NCI-H2107 (cell line): Measurements from ENCODE around the gene WWTR1.

Source experiments
- DNase-seq: peaks from one replicate; lab custom pipeline; 2025; lab: John Stamatoyannopoulos, UW

WWTR1 gene

DNA sequence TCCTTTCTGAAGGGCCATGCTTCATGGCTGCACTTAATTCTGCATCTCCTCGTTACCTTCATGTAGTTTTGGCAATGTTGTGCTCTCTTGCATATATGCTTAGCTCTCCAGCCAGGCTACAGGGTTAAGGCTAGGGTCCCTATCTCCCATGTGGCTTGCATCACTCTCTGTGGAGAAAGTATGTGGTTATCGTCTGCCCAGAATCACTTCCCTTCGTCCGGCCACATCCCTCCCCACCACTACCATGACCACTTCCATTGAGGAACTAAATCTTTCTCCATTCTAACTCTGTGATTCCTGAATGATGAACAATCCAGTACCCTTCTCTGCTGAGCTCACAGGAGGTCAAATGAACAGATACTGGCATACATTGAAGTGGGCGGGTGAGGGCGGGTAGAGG is 34.0 kb downstream of the WWTR1 start:
- DNase-seq = no peak

- DNase-seq = no peak
Observed at GRCh38 chr3:149621218-149622005, 36.4 kb downstream of the WWTR1 start.

- DNase-seq = no peak
Observed at GRCh38 chr3:149620291-149621020, 37.4 kb downstream of the WWTR1 start.

DNA sequence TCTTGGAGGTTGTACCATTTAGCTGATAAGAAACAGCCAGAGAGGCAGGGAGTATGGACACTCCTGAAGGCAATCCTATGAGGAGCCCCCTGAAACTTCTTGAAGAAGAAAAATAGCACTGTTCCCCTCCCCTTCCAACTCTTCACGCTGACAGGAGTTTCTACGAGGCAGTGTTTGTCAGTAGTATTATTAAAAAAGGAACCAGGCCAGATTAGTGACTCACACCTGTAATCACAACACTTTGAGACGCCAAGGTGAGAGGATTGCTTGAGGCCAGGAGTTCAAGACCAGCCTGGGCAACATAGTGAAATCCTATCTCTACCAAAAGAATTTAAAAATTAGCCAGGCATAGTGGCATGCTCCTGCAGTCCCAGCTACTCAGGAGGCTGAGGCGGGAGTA is 38.7 kb downstream of the WWTR1 start:
- no peak for DNase-seq

GRCh38 chr3:149618151-149619123 is 39.4 kb downstream of the WWTR1 start:
- DNase-seq = no peak

DNA sequence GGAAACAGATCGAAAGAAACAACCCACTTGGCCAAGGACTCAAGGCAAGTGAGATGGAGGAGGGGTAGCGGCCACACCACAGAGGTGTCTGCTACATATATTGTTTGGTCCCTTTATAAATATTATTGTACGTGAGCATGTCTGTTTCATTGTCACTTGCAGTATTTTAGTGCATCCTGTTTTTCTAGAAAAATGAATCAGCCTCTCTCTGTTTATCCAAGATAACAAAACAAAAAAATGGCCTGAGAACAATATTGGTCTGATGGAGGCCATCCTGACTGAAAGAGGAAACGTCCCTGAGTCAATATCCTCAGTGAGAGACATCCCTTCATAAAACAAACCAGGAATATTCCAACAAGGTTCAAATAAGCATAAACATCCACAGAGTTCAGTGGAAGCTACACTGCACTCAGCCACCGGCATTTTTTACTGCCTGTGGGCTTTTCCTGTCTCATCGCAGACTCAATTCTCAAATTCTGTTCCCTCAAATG is 42.0 kb downstream of the WWTR1 start:
- no peak for DNase-seq

GRCh38 chr3:149613988-149614387 is 43.8 kb downstream of the WWTR1 start:
- DNase-seq = no peak

- no peak for DNase-seq
Observed at GRCh38 chr3:149612456-149612855, 45.4 kb downstream of the WWTR1 start.

DNA sequence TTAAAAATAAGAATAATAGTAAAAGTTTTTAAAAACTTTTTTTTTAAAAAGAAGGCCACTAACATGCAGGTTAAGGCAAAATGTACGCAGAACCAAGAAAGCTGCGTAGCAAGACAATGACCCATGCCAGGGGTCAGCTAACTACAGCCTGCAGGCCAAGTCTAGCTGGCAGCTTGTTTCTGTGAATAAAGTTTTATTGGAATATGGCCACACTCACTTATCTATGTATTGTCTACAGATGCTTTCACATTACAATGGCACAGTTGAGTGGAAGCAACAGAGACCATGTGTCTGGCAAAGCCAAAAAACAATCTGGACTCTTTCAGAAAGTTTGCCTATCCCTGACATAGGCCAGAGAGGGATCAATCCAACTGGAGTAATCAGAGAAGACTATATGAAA is 46.7 kb downstream of the WWTR1 start:
- DNase-seq = no peak

- DNase-seq = no peak
Observed at GRCh38 chr3:149610351-149611105, 47.3 kb downstream of the WWTR1 start.

- no peak for DNase-seq
Observed at GRCh38 chr3:149609595-149609994, 48.2 kb downstream of the WWTR1 start.

- DNase-seq = no peak
Observed at GRCh38 chr3:149608987-149609386, 48.8 kb downstream of the WWTR1 start.

DNA sequence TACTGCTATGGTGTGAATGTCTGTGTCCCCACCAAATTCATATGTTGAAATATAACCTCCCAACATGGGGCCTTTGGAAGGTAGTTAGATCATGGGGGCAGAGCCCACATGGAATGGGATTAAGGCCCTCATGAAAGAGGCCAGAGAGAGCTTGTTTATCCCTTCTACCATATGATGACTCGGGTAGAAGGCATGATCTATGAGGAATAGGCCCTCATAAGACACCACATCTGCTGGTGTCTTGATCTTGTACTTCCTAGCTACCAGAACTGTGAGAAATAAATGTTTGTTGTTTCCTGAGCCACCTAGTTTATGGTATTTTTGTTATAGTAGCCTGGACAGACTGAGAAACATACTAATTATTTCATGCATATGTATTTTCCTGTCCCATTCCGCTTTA is 51.9 kb downstream of the WWTR1 start:
- no peak for DNase-seq

- no peak for DNase-seq
Observed at GRCh38 chr3:149604125-149604875, 53.5 kb downstream of the WWTR1 start.

DNA sequence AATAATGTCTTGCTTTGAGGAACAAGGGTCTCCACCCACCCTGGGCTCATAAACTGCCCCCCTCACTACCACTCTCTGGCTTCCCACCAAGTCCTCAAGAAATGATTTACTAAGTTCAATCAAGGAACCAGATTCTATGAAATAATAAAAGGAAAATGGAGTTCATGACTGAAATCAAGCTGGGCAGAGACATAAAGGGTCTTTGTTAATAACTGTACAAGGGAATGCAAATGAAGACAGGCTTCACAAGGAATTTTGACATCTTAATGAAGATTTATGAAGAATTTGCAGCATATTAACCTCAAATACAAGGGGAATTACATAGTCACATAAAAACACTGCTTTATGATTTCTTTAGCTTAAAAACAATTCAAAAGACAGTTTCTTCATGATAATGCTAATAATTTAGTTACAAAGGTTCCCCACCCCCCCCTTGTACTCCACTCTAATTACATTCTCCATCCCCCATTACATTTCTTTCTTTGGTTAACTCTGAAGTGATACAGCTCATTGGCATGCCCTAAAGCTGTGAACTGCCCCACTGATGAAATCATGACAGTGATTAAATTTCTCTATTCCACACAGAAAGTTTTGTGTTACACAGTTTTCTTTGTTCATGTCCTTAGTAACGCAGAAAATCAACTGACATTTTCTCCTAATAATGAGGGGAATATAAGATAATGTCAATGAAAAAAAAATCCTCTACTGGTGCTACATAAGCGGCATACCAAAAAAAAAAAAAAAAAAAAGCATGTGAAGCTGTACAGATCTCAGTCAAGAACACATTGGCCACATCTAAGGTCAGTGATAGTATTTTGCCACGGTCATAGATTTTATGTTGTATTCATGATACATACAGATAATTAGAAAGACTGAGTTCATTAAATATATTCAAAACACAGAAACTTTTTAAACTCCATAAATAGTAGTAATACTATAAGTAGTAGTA is 54.4 kb downstream of the WWTR1 start:
- DNase-seq = no peak

GRCh38 chr3:149600634-149601033 is 57.2 kb downstream of the WWTR1 start:
- DNase-seq = no peak

- no peak for DNase-seq
Observed at GRCh38 chr3:149599236-149599635, 58.6 kb downstream of the WWTR1 start.

- no peak for DNase-seq
Observed at GRCh38 chr3:149596134-149596770, 61.6 kb downstream of the WWTR1 start.
